Stimulated activated CD8-positive, alpha-beta memory T cell treated with anti-CD3 and anti-CD28 coated beads, Interleukin-4, amount 100 ng/mL, for 24 hours (primary cell): ENCODE data around the gene PHKB.

Experiments
- DNase-seq: peaks from one replicate; pipeline ENCODE4 v3.0.0-alpha.2; 2020; ENCODE audit warnings: low read depth

The PHKB gene

GRCh38 chr16:47571049-47571448 lies 109.9 kb downstream of the PHKB start:
- no peak for DNase-seq

- DNase-seq: no peak
Measured at GRCh38 chr16:47571711-47572110, 110.6 kb downstream of the PHKB start.

- no peak for DNase-seq
Measured at GRCh38 chr16:47574091-47575054, 113.2 kb downstream of the PHKB start.

DNA sequence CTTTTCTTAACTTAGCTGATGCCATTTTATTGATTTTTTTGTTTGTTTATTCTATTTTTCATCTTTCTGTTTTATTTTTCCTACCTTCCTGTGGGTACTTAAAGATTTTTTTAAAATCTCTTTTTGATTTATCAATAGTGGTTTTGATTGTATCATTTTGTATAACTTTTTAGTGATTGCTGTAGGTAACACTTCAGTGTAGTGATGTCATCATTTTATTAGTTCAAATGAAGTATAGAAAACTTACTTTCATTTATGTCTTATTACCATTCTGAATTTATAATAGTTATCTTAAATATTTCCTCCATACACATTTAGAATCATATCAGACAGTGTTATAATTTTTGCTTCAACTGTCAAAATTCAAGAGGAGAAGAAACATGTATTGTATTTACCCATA lies 115.9 kb downstream of the PHKB start:
- no peak for DNase-seq

GRCh38 chr16:47578033-47578432 lies 116.9 kb downstream of the PHKB start:
- no peak for DNase-seq

- DNase-seq: no peak
Measured at GRCh38 chr16:47578573-47578972, 117.4 kb downstream of the PHKB start.

GRCh38 chr16:47581114-47581513 lies 120.0 kb downstream of the PHKB start:
- no peak for DNase-seq

- no peak for DNase-seq
Measured at GRCh38 chr16:47584464-47585225, 123.5 kb downstream of the PHKB start.

DNA sequence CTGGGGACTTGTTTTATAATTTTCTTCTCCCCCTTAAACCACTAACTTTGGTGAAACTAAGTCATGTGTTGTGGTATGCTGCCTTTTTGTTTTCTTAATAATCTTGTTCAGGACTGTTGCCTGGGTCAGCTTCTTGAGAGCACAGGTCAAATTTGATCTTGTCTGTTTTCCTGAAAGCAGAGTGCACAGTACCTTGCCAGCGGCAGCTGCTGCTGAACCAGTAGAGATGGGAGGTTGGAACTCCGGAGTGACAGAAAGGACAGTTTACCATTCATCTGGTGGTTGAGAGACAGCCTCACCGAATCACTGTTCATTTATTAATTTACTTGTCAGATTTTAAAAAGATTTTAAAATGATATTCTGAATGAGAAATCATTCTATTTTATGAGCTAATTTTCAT lies 125.0 kb downstream of the PHKB start:
- DNase-seq: no peak

DNA sequence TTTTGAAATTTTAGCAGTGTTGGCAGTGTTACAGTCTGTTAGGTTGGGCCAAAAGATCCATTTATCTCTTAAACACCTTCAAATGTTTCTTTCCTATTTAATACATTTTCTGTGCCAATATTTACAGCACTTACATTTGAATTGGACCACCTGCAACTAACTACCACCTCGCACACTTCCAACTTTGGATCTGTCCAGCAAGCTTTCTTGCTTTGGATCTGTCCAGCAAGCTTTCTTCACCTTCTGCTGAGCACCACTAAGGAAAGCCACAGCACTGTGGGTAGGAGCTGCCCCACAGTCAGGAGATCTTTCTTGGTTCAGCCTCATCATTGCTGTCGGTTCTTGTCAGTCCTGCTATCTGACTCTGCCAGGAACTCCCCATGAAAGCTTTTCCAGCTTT lies 129.3 kb downstream of the PHKB start:
- DNase-seq: no peak

- DNase-seq: no peak
Measured at GRCh38 chr16:47592232-47592631, 131.1 kb downstream of the PHKB start.

- DNase-seq: no peak
Measured at GRCh38 chr16:47599512-47599911, 138.4 kb downstream of the PHKB start.

GRCh38 chr16:47600376-47600775 lies 139.2 kb downstream of the PHKB start:
- no peak for DNase-seq

DNA sequence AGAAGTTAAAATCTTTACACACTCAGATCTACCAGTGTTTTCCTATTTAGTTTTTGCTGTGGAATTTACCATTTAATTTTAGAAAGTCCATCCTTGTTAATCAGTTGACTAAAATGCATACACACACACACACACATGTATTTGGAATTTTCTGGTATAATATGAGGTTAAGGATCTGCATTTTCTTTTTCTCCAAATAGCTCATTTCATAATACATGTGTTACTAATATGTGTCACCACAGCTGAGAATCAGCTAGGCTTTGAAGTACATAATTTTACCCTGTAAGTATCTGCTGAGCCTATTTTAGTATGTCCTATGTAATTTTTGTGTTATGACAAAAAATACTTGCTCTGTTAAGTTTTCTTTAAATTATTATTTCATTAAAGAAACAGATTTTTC lies 143.2 kb downstream of the PHKB start:
- DNase-seq: no peak

- DNase-seq: no peak
Measured at GRCh38 chr16:47611042-47611441, 149.9 kb downstream of the PHKB start.

DNA sequence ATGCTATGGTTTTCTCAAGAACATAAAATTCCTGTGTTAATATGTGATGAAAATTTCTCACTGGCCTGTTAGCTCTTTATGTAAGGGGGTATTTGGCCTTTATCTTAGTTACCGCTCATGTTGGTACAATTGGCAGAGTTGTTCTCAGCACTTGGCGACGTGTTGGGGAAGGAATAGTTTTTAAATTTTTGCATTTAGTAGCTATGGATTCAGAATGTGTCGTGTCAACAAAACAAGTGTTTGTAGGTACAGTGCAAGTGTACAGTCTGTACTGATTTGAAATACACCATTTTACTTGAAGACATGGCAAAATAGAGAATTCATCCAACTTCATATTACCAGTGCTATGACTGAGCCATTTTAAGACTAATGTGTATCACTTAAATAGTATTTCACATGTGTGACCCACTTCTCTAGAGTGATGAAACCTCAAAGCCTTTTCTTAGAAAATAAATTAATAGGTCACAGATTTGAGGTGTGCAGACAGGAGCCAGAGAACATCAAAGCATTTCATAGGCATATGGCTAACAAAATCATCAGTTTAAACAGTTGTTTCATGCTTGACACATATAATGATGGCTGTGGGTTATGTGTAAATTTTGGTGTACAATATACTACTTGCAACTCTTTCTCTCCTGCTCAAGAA lies 150.8 kb downstream of the PHKB start:
- DNase-seq: no peak

DNA sequence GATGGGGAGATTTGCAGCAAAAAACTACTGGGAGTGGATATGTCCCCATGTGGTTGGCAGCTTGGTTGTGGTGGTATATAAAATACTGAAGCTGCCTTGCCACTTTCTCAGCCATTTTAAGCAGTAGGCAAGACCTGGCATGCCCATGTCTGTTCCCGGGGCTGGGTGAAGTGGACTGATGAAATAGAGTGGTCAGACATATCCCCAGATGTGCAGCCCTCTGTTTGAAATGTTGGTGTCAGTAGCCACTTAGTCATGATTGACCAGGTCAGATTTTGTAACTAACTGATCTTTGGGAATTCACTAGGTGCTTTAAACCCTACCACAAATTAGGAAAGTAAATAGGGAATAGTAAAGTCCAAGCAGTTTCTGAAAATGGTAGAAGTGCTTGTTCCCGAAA lies 151.6 kb downstream of the PHKB start:
- no peak for DNase-seq

GRCh38 chr16:47613251-47613650 lies 152.1 kb downstream of the PHKB start:
- DNase-seq: no peak

DNA sequence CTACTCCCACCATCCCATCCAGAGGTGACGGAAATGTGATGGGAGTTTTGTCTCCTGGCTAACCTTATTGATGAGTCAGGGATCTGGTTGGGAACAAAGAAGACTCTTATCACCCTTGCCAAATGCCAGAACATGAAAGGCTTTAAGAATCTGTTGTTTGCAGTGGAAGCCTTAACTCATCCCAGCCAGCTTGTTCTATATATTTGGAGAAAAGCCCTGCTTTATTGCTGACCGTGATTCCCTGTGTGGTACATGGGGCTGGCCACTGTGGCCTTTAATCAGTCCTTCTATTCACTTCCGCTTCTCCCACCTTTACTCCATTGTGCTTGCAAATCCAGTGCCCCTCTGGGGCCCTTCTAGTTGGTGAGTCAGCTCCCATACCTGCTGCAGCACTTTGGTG lies 156.6 kb downstream of the PHKB start:
- no peak for DNase-seq

GRCh38 chr16:47622451-47623176 lies 161.5 kb downstream of the PHKB start:
- no peak for DNase-seq

- DNase-seq: no peak
Measured at GRCh38 chr16:47624563-47624962, 163.4 kb downstream of the PHKB start.

- DNase-seq: no peak
Measured at GRCh38 chr16:47625115-47625567, 164.0 kb downstream of the PHKB start.
